ENCODE results near the gene CYTIP.

Gene CYTIP

DNA sequence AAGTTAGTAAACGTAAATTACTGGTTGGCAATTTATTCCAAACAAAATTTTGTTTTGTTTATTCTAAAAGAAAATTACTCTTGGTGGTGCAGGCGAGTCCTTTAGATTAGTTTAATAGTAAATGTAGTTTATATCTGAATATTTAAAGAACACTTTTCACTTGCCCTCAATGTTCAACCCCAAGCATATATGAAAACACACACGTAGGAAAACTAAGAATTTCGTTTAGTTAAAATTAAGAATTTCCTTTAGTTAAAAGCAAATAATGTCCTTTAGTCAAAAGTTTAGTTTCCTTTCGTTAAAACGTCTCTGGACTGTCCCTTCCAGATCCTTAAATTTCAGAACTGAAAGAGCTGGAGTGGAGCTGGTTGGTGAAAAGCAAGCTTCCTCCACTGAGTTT lies 19.1 kb upstream of the CYTIP start:
- no peak for DNase-seq (ENCODE audit: low read depth in 2 of 2)

- no peak for DNase-seq (ENCODE audit: low read depth in 2 of 2)
Observed at GRCh38 chr2:157460897-157461296, 17.0 kb upstream of the CYTIP start.

- no peak for DNase-seq (ENCODE audit: low read depth in 2 of 2)
Observed at GRCh38 chr2:157460384-157460837, 16.5 kb upstream of the CYTIP start.

DNA sequence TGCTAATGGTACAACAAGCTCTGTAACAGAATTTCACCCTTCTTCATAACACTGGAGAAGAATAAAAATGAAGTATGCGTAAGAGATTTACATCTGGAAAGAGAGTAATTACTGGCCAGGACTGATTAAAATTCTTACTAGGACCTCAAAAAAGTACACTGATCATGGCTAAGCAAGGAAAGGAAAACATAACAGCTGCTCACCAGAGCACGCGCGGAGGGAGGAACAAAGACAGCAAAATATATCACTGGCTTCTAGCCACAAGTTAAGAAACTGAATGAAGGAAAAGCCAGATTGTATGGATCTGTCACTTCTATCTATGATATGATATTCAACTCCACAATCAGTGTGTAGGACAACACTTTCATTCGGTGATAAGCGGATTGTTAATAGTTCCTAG lies 15.6 kb upstream of the CYTIP start:
- no peak for DNase-seq (ENCODE audit: low read depth in 2 of 2)

GRCh38 chr2:157447741-157448140 lies 3.9 kb upstream of the CYTIP start:
- DNase-seq (ENCODE audit: low read depth in 2 of 2) = no peak

DNA sequence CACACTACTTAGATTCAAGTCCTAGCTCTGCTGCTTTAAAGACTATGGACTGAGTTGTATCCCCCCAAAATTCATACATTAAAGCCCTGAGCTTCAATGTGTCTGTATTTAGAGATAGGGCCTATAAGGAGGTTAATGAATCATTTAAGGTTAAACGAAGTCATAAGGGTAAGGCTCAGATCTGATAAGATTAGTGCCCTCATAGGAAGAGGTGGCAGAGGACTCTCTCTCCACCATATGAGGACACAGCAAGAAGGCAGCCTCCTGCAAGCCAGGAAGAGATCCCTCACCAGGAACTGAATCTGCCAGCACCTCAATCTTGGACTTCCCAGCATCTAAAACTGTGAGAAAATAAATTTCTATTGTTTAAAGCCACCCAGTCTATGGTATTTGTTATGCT lies 3.1 kb upstream of the CYTIP start:
- DNase-seq (ENCODE audit: low read depth in 2 of 2) = no peak

GRCh38 chr2:157444641-157445040 lies 752 bp upstream of the CYTIP start:
- DNase-seq (ENCODE audit: low read depth in 2 of 2) = no peak

GRCh38 chr2:157443090-157443489 lies 799 bp downstream of the CYTIP start:
- DNase-seq (ENCODE audit: low read depth in 2 of 2) = no peak

- no peak for DNase-seq (ENCODE audit: low read depth in 2 of 2)
Observed at GRCh38 chr2:157442636-157443035, 1.3 kb downstream of the CYTIP start.

DNA sequence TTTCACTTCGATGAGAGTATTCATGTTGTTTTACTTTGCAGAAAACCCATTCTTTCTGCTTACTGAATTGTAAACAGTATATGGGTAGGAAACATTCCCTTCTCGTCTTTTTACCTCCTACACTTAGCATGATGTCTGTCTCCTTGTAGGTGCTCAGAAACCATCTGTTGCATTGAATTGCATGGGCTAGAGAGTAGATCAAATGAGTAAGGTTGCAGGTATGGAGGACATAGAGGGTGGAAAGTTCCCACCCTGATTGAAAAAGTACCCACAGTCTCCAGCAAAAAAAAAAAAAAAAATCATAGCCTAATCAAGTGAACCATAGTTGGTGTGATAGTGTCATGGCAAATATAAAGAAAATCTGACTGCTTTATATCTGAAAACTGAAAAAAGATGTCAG lies 1.7 kb downstream of the CYTIP start:
- DNase-seq (ENCODE audit: low read depth in 2 of 2) = no peak

DNA sequence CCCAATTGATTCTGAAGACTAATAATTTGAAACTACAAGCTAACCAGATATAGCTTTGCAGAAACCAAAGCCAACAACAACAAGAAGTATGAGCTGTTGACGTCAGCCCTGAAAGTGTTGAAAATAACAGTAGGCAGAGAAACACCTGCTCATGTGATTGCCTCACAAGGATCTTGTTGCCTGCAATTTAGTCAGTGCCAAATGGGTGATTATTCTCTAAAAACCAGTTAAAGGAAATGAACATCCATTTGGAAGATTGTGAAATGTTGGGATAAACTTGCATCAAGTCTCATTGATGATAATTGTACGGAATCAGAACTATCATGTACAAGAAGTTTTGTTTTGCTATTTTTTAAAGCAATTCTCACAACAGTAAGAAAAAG lies 2.8 kb downstream of the CYTIP start:
- DNase-seq (ENCODE audit: low read depth in 2 of 2) = no peak

DNA sequence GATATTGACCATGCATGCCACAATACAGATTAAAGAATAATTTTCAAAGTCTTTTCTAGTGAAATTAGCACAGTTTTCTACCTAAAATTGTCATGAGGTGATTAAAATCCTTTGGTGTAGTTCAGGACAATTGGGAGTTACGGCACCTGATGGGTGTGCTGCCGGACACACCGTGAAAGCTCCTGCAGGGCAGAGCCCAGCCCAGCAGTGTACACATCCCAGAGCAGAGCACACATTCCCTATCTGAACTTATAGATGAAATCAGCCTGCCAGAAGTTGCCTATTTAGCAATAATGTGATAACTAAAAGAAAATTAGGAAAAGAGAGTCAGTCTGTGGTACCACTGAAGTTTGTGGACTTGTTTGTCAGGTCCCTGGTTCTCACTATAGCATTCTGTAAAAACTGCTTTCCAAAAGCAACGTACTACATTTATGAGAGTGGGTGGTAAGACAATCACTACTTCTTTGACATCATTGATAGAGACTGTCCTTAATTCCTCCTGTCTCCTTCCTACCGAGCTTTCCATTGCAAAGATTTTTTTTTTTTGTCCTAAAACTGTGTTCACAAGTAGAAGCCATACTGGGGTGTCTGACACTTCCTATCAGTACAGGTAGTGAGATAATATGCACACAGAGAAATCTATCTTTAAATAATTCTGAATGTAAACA lies 3.4 kb downstream of the CYTIP start:
- DNase-seq (ENCODE audit: low read depth in 2 of 2) = no peak

GRCh38 chr2:157439824-157440186 lies 4.1 kb downstream of the CYTIP start:
- no peak for DNase-seq (ENCODE audit: low read depth in 2 of 2)

DNA sequence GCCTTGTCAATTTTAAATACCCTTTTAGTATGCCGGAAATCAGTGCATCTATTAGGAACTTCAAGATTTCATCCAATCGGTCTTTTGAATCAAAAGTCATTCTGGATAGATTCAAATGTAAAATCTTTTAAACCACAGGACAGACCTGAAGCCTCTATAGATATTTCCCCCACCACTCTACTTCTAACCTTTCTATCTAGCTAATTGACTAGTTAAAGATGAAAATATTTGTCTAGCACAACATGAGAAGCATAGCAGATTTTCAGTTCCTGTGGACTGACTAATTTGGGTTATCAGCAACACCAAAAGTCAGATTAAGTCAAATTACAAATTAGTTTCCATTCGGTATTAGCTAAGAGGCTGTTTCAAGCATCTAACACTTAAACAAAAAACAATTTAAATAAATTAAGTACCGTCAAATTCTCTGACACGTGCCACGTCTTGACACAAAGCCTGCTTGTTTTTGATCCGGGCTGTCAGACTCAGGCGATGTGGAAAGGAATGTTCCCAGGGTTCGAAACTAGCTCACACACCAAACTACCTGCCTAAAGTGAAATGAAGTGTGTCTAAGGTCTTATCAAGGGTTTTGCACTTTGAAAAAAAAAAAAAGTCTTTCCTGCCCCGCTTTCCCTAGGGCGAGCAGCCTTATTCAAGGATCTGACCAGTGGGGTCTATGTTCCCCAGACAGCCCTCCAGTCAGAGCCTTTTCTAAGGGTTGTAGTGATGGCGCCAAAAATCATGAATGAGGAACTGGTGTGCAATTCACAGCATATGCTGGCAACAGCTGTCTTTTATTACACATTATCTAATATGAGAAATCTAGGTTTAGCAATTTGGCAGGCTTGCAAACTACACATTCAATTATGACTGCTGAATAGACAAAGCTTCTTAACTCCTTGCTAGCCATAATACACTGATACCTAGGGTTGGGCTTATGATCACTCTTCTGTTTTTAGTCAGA lies 4.7 kb downstream of the CYTIP start:
- DNase-seq (ENCODE audit: low read depth in 2 of 2) = no peak

GRCh38 chr2:157433394-157433793 lies 10.5 kb downstream of the CYTIP start:
- no peak for DNase-seq (ENCODE audit: low read depth in 2 of 2)

DNA sequence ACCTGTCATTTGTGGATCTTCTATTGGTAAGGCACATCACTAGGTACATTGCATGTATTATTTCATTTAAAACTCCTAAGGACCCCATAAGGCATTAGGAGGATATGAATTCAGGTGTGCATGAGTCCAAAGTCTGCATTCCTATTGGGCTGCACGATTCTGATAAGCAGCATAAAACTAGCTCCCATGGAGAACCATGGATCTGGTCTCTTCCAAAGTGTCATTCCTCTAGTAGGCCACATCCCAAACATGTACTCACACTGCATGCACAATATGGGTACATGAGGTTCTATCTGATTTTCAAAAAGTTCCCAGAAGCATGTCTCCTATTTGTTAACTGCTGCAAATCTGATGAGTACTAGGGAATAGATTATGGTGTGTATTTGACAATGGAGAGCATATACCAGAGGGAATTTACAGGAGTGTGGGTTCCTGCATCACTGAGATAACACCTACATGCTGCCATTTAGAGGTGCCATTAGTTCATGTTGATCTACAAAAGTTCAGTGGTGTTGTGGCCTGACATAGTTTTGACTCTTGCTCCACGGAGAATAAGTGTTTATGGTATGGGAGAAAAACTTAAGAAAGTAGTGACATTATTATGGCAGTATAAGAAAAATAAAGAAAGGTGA lies 11.3 kb downstream of the CYTIP start:
- DNase-seq (ENCODE audit: low read depth in 2 of 2) = no peak

- DNase-seq (ENCODE audit: low read depth in 2 of 2) = no peak
Observed at GRCh38 chr2:157431176-157431575, 12.7 kb downstream of the CYTIP start.

DNA sequence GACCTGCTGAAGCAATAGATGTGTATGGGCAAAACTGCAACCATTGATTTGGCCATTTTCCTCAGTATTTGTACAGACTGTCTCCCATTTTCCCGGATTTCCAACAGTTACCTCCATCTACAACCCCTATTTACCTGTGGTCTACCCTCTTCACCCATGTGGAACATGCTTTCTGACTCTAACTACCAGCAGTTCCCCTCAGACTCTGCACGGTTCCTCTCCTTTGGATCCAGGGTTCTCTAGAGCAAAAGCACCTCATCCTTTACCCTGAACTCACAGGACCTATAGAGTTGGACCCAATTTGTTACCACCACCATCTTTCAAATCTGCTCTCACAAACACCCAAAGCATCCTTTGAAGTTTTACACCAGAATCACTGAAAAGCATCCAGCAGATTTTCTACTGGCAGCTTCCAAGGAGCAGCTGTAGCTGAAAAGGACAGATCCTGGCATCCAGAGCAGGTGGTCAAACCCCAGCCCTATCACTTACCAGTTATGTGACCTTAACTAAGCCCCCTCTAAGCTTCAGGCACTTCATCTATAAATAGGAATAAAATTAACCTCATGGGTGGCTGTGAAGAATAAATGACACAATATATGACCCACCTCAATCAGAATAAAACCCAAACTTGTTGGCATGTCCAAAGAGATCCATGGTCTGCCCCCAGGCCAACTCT lies 15.3 kb downstream of the CYTIP start:
- DNase-seq (ENCODE audit: low read depth in 2 of 2) = no peak

- DNase-seq (ENCODE audit: low read depth in 2 of 2) = no peak
Observed at GRCh38 chr2:157427922-157428303, 16.0 kb downstream of the CYTIP start.

- no peak for DNase-seq (ENCODE audit: low read depth in 2 of 2)
Observed at GRCh38 chr2:157427003-157427921, 16.6 kb downstream of the CYTIP start.

- no peak for DNase-seq (ENCODE audit: low read depth in 2 of 2)
Observed at GRCh38 chr2:157426477-157426994, 17.4 kb downstream of the CYTIP start.
